ENCODE results near the gene U2AF1L4.

Gene U2AF1L4

DNA sequence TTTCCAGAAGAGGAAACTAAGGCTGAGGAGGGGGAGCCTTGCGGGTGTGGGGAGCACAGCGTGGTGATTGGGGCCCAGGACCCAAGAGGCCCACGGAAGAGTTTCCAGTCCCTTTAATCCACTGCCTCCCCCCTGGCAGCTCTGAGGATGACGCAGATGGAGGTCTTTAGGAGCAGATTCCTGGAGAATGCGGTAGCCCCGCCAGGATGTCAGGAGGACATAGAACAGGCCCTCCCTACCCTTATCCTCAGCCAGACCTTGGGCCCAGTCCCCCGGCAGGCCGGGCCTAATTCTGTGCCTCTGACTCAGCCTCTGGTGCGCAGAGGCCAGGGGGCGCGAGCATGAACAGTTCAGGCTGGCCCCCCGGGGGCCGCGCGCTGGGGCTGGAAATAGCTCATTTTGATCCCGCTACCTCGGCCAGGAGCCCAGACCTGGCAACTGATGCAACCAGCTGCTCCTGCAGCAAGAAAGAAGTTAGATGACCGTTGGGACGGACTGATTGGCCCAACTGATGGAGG is 12.1 kb upstream of the U2AF1L4 start:
- intact Hi-C loops (cut with DNase I; ENCODE audit: low total_unique reads): loop anchor here (5.0 kb wide), 1 partner anchor 40 kb away; the partner anchor contains the start of gene KMT2B
- Histone ChIP-seq H3K4me1 (peaks cover 5 to 57% (median 38%) of the 10 kb centered on the region in 4 donors), H3K36me3 (peaks cover 11 to 38% (median 27%) of the 10 kb centered on the region in 3 donors), H3K27ac (peak overlapping the region; percentile 93 to 100), H3K4me3 (peak overlapping the region; percentile 72 to 75), H3K27me3 (no peaks in the 10 kb centered on the region), H3K9me3 (no peaks in the 10 kb centered on the region)
- peak; percentile 94 to 98 for DNase-seq
- TF ChIP-seq CTCF (IDR thresholded peaks at IDR 0.05): no peak

DNA sequence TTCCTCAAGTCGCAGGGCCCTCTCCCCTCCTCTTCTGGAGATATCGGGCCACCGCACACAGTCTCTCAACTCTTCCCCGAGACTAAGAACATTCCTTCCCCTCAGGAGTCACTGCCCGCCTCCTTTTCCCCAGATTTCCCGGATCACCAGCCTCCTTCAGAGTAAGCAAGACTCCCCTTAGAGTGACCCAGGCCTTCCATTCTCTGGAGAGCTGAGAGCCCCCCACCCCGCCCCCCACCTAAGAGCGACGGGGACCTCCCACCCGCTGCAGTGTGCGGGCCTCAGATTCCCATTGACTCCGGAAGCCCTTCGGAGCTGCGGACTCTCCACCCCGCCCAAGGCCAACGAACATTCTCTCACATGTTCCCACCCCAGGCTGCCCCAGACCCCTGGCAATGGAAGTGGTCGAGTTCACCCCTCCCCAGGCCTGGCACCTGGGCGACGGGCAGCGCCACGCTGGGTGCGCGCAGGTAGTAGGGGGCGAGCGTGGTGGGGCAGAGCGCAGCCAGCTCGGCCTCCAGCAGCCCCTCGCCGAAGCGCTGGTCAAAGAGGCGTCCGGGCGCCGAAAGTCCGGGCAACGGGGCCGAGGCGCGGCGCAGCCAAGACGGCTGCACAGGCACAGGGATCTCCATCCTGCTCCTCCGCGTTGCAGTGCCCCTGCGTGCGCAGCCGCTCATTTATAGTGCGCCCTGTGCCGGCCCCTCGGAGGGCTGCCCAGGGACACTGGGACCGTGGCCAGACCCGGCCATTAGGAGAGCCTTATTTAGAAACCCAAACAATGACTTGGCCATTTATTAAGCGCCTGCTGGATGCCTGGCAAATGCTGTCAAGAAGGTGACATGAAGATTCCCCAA is 11.4 kb upstream of the U2AF1L4 start, which contains the start of gene HSPB6:
TSS of gene HSPB6 (minus strand) at position 653 of the 854 bp plus-strand sequence. CDS start at position 632, 21 bp downstream.
- intact Hi-C loops (cut with DNase I; ENCODE audit: low total_unique reads): loop anchor here (5.0 kb wide), 1 partner anchor 39 kb away; the partner anchor contains the start of gene KMT2B
- Histone ChIP-seq H3K27ac (peak within 1 kb of the TSS; percentile 93 to 100), H3K36me3 (peaks cover 11 to 38% (median 29%) of the 10 kb centered on the region in 3 donors), H3K4me3 (peak within 1 kb of the TSS; percentile 72 to 75), H3K4me1 (peaks cover 5 to 57% (median 38%) of the 10 kb centered on the region in 4 donors), H3K27me3 (no peaks in the 10 kb centered on the region), H3K9me3 (no peaks in the 10 kb centered on the region)
- TF ChIP-seq CTCF (IDR thresholded peaks at IDR 0.05): no peak
- peak; percentile 72 to 91 for DNase-seq

DNA sequence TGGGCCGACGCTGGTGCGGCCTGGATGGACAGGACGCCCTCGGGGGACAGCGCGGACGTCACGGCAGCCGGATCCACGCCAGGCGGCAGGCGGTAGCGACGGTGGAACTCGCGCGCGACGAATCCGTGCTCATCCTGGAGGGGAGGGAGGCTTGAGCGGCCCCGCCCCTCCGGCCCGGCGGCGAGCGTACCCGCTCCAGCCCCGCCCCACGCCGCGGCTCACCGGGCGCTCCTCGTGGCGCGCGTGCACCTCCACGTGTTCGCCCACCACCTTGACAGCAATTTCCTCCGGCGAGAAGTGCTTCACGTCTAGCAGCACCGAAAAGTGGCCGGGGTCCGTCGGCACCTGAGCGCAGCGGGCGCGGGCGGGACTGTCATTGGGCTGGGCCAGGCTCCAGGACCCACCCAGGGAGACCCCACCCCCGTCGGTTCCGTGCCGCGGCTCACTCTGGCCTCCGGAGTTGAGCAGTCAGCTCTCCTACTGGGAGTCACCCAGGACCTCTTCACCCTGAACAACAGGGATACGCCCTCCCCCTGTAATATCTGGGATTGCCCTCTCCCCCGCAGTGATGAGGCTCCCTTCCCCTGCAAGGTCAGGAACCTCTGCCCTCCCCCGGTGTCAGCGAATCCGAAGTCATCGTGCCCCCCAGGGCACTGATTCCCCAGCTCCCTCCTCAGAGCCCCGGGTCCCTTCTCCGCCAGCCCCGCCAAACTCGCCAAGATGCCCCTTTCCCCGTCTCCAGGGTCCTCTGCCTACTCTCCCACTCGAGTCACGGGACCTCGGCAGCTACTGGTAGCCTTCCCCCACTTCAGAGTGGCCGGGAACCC is 10.5 kb upstream of the U2AF1L4 start:
- peak overlapping the region; percentile 93 to 100 for H3K27ac ChIP-seq
- H3K36me3 ChIP-seq: peaks cover 11 to 32% (median 29%) of the 10 kb centered on the region in 3 donors
- peak overlapping the region; percentile 72 to 75 for H3K4me3 ChIP-seq
- intact Hi-C loops (cut with DNase I; ENCODE audit: low total_unique reads): loop anchor here (5.0 kb wide), 1 partner anchor 38 kb away; the partner anchor contains the start of gene KMT2B
- no peaks in the 10 kb centered on the region for H3K27me3 ChIP-seq
- peak; percentile 87 to 98 for DNase-seq
- TF ChIP-seq CTCF (IDR thresholded peaks at IDR 0.05): peak in 1 of 2 experiments; percentile 4
- no peaks in the 10 kb centered on the region for H3K9me3 ChIP-seq
- peaks cover 5 to 52% (median 36%) of the 10 kb centered on the region in 4 donors for H3K4me1 ChIP-seq

GRCh38 chr19:35755131-35755549 is 9.9 kb upstream of the U2AF1L4 start:
- DNase-seq: no peak
- Histone ChIP-seq H3K4me1 (peaks cover 5 to 54% (median 39%) of the 10 kb centered on the region in 4 donors), H3K27me3 (no peaks in the 10 kb centered on the region), H3K9me3 (no peaks in the 10 kb centered on the region), H3K4me3 (peak overlapping the region; percentile 72 to 75), H3K36me3 (peaks cover 11 to 31% (median 29%) of the 10 kb centered on the region in 3 donors), H3K27ac (peak overlapping the region; percentile 93 to 100)
- TF ChIP-seq CTCF (IDR thresholded peaks at IDR 0.05): no peak
- intact Hi-C loops (cut with DNase I; ENCODE audit: low total_unique reads): loop anchor here (5.0 kb wide), 1 partner anchor 38 kb away; the partner anchor contains the start of gene KMT2B

All from tibial artery (tissue), 4 donors.